HuH-7.5 (cell line): ENCODE data around the gene AKR1D1.
"Not testable (repeated sequence)": the region's sequence is repeated elsewhere in the genome, so short reads cannot be mapped to it uniquely, and the experiment has no call there.

Experiments used
- DNase-seq: peaks from one replicate; pipeline ENCODE4 v3.0.0; 2011; ENCODE audit warnings: low spot score

Gene AKR1D1

DNA sequence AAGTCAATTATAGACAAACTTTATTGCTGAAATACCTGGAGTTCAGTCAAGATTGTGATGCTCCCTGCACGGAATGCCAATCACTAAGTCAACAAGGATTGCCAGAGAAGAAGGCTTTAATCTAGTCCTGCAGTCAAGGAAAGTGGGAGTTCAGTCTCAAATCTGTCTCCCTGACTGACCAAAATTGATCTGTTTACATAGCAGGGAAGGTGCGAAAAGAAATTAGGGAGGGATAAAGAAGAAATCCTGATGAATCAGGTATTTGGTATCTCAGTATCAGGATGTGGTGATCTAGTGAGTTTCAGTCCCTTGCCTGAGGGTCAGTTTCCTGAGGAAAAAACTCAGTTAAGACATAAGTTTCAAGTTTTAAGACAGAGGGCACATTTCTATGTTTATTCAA, 2.1 kb upstream of the AKR1D1 start:
- no peak for DNase-seq

GRCh38 chr7:138074540-138074939, 1.7 kb upstream of the AKR1D1 start:
- no peak for DNase-seq

GRCh38 chr7:138075350-138075749, 909 bp upstream of the AKR1D1 start:
- no peak for DNase-seq

- DNase-seq = not testable (repeated sequence)
These were observed 473 bp upstream of the AKR1D1 start for GRCh38 chr7:138075786-138076185.

DNA sequence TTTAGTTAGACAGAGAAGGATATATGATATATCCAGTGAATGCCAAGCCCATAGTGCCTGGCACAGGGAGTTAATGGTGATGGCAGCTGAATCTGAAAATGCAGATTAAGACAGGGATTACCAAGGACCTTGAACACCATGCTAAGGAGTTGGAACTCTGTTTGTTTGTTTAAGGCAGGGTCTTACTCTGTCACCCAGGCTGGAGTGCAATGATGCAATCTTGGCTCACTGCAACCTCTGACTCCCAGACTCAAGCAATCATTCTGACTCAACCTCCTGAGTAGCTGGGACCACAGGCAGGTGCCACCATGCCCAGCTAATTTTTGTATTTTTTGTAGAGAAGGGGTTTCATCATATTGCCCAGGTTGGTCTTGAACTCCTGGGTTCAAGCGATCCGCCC, 1.6 kb downstream of the AKR1D1 start:
- DNase-seq = no peak

- DNase-seq = no peak
These were observed 2.9 kb downstream of the AKR1D1 start for GRCh38 chr7:138079137-138079536.

- no peak for DNase-seq
These were observed 5.6 kb downstream of the AKR1D1 start for GRCh38 chr7:138081868-138082267.

DNA sequence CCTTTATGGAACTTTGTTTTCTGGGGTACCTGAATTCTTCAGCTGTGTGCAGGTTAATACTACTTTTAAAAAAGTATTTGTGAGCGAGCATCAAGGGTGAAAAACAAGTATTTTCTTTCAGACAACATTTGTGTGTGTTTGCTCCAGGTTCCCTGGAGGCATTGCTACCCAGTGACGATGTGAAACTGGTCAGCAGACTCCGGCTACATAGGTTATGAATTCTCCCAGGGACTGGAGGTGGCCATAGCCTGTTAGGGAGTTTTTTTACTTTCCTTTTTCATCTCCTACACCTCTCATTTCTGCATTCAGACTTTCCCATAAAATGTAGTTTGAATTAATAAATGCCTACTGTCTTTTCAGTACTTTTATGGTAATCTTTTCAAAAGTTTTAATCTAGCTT, 7.6 kb downstream of the AKR1D1 start:
- DNase-seq = no peak

DNA sequence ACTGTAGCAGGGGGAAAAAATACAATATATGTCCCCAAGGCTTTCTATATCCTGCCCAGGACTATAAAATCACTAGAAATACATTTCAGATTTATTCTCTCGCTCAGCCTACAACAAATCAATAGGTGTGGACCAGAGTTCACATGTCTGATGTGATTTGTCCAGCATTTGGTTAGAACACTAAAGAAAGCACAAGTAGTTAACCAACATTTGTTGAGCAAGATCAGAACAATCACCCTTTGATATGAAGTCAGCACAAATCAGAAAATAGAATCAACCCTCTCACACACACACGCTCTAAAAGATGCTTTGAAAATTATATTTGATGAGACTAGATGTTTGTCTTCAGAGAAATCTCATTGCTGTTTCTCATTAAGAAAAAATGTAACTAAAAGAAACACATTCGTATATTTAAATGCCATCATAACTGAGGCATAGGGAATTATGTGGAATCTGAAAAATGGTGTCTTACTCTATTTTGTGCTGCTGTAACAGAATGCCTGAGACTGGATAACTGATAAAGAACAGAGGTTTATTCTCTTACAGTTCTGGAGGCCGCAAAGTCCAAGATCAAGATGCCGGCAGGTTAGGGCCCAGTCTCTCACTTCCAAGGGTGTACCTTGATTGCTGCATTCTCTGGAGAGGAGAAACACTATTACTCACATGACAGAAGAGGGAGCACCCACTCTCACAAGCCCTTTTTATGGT, 10.5 kb downstream of the AKR1D1 start:
- DNase-seq = no peak

GRCh38 chr7:138089080-138089901, 13.0 kb downstream of the AKR1D1 start:
- no peak for DNase-seq

GRCh38 chr7:138091032-138091431, 14.8 kb downstream of the AKR1D1 start:
- no peak for DNase-seq

- not testable (repeated sequence) for DNase-seq
These were observed 15.6 kb downstream of the AKR1D1 start for GRCh38 chr7:138091840-138092239.

- DNase-seq = no peak
These were observed 16.3 kb downstream of the AKR1D1 start for GRCh38 chr7:138092486-138093028.

DNA sequence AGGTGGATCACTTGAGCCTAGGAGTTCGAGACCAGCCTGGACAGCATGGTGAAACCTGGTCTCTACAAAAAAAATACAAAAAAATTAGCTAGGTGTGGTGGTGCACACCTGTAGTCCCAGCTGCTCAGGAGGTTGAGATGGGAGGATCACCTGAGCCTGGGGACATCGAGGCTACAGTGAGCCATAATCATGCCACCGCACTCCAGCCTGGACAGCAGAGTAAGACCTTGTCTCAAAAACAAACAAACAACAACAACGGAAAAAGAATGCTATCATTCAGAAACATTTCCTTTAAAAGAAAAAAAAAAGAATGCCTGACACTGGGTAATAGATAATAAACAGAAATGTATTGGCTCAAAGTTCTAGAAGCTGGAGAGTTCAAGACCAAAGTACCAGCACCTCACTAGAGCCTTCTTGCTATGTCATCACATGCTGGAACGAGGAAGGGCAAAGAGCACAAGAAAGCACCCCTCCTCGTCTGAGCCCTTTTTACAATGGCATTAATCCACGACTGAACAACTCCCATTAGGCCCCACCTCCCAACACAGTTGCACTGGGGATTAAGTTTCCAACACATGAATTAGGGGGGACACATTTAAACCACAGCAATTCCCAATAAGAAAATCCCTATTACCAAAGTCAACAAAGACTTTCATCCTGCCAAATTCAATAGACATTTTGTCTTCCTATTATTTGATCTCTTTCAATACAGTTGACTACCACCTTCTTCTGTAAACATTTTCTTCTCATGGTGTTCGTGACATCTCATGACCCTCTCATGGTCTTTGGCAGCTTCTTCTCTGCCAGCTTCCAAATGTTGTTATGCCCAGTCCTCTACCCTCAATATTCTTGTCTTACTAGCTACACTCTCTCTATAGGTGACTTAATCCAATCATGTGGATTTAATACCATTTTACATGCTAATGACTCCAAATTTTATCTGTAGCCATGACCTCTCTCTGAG, 20.0 kb downstream of the AKR1D1 start:
- DNase-seq = no peak

DNA sequence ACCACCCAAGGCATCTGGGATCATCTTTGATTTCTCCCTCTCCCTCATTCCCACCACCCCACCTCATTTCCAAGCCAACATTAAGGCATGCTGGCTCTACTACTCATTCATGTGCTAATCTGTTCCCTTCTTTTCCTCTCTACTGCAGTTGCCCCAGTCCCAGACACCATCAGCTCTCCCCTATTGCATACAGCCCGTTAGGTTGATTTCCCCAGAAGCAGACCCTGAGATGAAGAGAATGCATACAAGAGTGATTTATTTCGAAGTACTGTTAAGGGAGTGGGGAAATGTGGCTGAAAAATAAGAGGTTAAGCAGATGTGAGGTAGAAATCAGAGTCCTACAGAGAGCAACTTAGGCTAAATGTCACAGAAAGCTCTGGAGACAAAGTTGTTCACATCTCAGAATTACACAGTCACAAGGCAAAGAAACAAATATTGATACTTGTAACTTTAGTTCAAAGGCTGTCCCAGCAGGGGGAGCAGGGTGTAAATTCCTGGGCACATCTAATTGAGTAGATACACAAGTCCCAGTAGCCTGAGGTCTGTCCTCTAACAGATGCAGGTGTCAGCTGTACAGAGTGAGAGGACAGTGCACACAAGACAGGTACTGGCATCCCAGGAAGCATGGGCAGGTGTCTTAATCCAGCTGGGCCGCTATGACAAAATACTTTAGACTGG, 20.9 kb downstream of the AKR1D1 start:
- DNase-seq = no peak

GRCh38 chr7:138099813-138100212, 23.6 kb downstream of the AKR1D1 start:
- no peak for DNase-seq

- no peak for DNase-seq
These were observed 29.0 kb downstream of the AKR1D1 start for GRCh38 chr7:138105221-138105620.

GRCh38 chr7:138115047-138115446, 38.8 kb downstream of the AKR1D1 start:
- DNase-seq = no peak

DNA sequence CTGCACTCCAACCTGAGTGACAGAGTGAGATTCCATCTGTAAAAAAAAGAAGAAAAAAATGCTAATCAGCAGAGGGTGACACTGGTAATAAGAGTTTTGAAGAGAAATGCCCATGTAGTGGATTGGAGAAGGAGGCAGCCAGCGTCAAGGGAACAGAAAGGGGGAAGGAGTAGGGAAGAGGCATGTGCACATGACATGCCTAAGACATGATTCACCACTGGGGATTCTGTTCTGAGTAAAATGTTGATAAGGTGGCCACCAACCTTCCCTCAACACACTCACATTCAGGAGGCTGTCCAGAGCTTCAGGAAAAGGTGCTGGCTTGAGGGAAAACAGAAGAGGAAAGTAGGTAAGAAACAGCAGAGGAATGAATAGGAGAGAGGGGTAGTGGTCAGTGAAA, 39.9 kb downstream of the AKR1D1 start:
- no peak for DNase-seq

DNA sequence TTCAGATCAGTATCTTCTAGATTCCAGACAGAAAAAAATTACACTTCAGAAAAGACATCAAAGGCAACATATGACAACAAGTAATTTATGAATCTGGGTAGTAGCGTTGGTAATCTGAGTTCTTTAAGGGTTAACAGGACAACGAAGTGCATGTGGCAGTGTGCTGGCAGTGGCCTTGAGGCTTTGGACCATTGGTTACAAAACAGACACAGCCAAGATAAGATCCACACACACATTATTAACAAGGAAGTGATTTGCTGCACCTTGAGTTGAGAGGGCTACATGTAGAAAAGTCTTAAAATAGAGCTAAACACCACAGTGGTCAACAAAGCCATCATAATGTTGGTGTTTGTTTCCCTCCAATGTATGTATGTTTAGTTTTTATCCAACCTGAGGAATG, 40.6 kb downstream of the AKR1D1 start:
- no peak for DNase-seq

GRCh38 chr7:138120140-138120827, 44.0 kb downstream of the AKR1D1 start:
- DNase-seq = no peak
